Fibroblast of lung (primary cell): ENCODE results near the gene VWA2. TPM values are rescaled to one million over a fixed set of nuclear protein-coding genes. Genes with fewer than 3 reads are reported as not detected.

Experiments used
- DNase-seq, 2 donors: peaks; one replicate each; pipeline versions ENCODE4 v3.0.0 to v3.0.0-alpha.2; 2010; ENCODE audit warnings: low read depth in 2 of 2
- H2AFZ ChIP-seq: 2 replicates; pipeline ENCODE4 v1.5.1; 2012; ENCODE audit warnings: low read length, control low read depth, inconsistent platforms
- H3K27ac ChIP-seq: 2 replicates; pipeline ENCODE4 v1.5.1; 2011; ENCODE audit warnings: low read length, control low read depth; ENCODE audit not compliant: insufficient read depth
- H3K27me3 ChIP-seq: 2 replicates; pipeline ENCODE4 v1.5.1; 2011; ENCODE audit warnings: mild to moderate bottlenecking, low read length; ENCODE audit not compliant: control insufficient read depth, insufficient read depth
- H3K36me3 ChIP-seq: 2 replicates; pipeline ENCODE4 v1.5.1; 2011; ENCODE audit warnings: low read length; ENCODE audit not compliant: control insufficient read depth, insufficient read depth
- H3K4me1 ChIP-seq: 2 replicates; pipeline ENCODE4 v1.5.1; 2011; ENCODE audit warnings: low read length; ENCODE audit not compliant: control insufficient read depth, insufficient read depth; ENCODE audit errors: extremely low read depth
- H3K4me2 ChIP-seq: 2 replicates; pipeline ENCODE4 v1.5.1; 2011; ENCODE audit warnings: low read length, control low read depth; ENCODE audit not compliant: insufficient read depth; ENCODE audit errors: extremely low read depth
- H3K4me3 ChIP-seq, 4 experiments: fragments of 200-600 bp in 1 of 4; sonication (generic) in 1 of 4; replicated peaks in 1 of 4; 2 replicates each; pipeline ENCODE4 v1.5.1; 2011 to 2016; ENCODE audit warnings: low read length in 4 of 4, low read depth in 3 of 4, mild to moderate bottlenecking in 3 of 4, control low read depth in 2 of 4, inconsistent platforms in 1 of 4, mixed read lengths in 1 of 4; ENCODE audit not compliant: insufficient read depth in 1 of 4; ENCODE audit errors: control extremely low read depth in 1 of 4
- H3K79me2 ChIP-seq: 2 replicates; pipeline ENCODE4 v1.5.1; 2012; ENCODE audit warnings: mild to moderate bottlenecking, low read length, inconsistent platforms; ENCODE audit not compliant: control insufficient read depth, insufficient read depth
- H3K9ac ChIP-seq: 2 replicates; pipeline ENCODE4 v1.5.1; 2011; ENCODE audit warnings: mild to moderate bottlenecking, low read length, control low read depth; ENCODE audit not compliant: insufficient read depth
- H3K9me3 ChIP-seq: 2 replicates; pipeline ENCODE4 v1.5.1; 2012; ENCODE audit warnings: low read depth, low read length; ENCODE audit not compliant: control insufficient read depth, insufficient read depth
- H4K20me1 ChIP-seq: 2 replicates; pipeline ENCODE4 v1.5.1; 2011; ENCODE audit warnings: low read length; ENCODE audit not compliant: control insufficient read depth, insufficient read depth; ENCODE audit errors: extremely low read depth
- CTCF ChIP-seq, 2 donors: IDR thresholded peaks in 1 of 2; conservative IDR thresholded peaks in 1 of 2; 1 replicate in 1 of 2; 2 replicates in 1 of 2; pipeline ENCODE4 v1.5.1; 2011 to 2012; ENCODE audit warnings: low read length in 2 of 2, control low read depth in 1 of 2, inconsistent platforms in 1 of 2, low read depth in 1 of 2, mild to moderate bottlenecking in 1 of 2
- EZH2 ChIP-seq: IDR thresholded peaks from 2 replicates; pipeline ENCODE4 v1.5.1; 2012; ENCODE audit warnings: low read length, control low read depth, mild to moderate bottlenecking; ENCODE audit errors: missing control alignments
- polyA plus RNA-seq, 2 donors: library from polyadenylated mRNA; depleted of rRNA in 1 of 2; stranded (reverse) in 1 of 2; unstranded in 1 of 2; fragments of >200 nt; gene quantifications; 2 replicates each; pipeline ENCODE4 v1.2.1, GENCODE V29; 2011 to 2012; ENCODE audit warnings: missing spikeins in 1 of 2
- total RNA-seq: library from RNA; depleted of rRNA; stranded (reverse); fragments of >200 nt; gene quantifications from 2 replicates; pipeline ENCODE4 v1.2.1, GENCODE V29; 2014

VWA2 gene
- total and polyA plus RNA-seq, 2 donors (not counting 1 experiment from before 2014, with no cell fraction given): 0.11 to 0.17 TPM

DNA sequence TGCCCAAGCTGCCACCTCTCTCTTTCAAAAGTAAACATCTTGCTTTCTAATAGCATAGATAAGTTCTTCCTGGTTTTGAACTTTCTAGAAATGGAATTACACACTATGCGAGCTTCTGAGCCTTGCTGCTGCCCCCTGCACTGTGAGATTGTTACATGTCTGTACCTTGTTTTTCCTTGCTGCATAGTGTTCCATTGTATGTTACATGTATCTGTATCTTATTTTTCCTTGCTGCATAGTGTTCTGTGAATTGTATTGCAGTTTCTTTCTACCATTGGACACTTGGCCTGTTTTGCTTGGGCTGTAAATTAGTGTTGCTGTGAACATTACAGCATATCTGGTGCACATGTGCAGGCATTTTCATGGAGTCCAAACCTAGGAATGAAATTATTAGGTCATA lies 24.0 kb upstream of the VWA2 start:
- Histone ChIP-seq H3K4me1 (no peaks in the 10 kb centered on the region), H2AFZ (no peak overlapping the region), H3K9ac (no peak overlapping the region), H3K9me3 (no peaks in the 10 kb centered on the region), H3K27me3 (no peaks in the 10 kb centered on the region), H4K20me1 (no peaks in the 10 kb centered on the region), H3K27ac (no peak overlapping the region), H3K4me3 (no peak overlapping the region), H3K79me2 (no peaks in the 10 kb centered on the region), H3K4me2 (no peak overlapping the region), H3K36me3 (no peaks in the 10 kb centered on the region)
- no peak for DNase-seq
- TF ChIP-seq EZH2 (no peak), CTCF (conservative IDR thresholded peaks at IDR 0.05 in 1 of 2, IDR thresholded peaks at IDR 0.05 in 1 of 2; ENCODE audit: low read depth in 1 of 2, low read length in 2 of 2) (no peak)

- H2AFZ ChIP-seq: no peak overlapping the region
- H3K36me3 ChIP-seq: no peaks in the 10 kb centered on the region
- H3K27me3 ChIP-seq: no peaks in the 10 kb centered on the region
- H3K9ac ChIP-seq: no peak overlapping the region
- H3K79me2 ChIP-seq: no peaks in the 10 kb centered on the region
- no peak overlapping the region for H3K27ac ChIP-seq
- no peak for DNase-seq
- H3K4me3 ChIP-seq: no peak overlapping the region
- TF ChIP-seq EZH2 (no peak), CTCF (conservative IDR thresholded peaks at IDR 0.05 in 1 of 2, IDR thresholded peaks at IDR 0.05 in 1 of 2; ENCODE audit: low read depth in 1 of 2, low read length in 2 of 2) (no peak)
- H3K4me1 ChIP-seq: no peaks in the 10 kb centered on the region
- H4K20me1 ChIP-seq: no peaks in the 10 kb centered on the region
- H3K4me2 ChIP-seq: no peak overlapping the region
- no peaks in the 10 kb centered on the region for H3K9me3 ChIP-seq
These were observed 18.8 kb upstream of the VWA2 start for GRCh38 chr10:114220281-114220680.

- Histone ChIP-seq H2AFZ (no peak overlapping the region), H3K79me2 (no peaks in the 10 kb centered on the region), H3K27ac (no peak overlapping the region), H3K4me2 (no peak overlapping the region), H3K36me3 (no peaks in the 10 kb centered on the region), H3K27me3 (no peaks in the 10 kb centered on the region), H4K20me1 (no peaks in the 10 kb centered on the region), H3K9me3 (no peaks in the 10 kb centered on the region), H3K9ac (no peak overlapping the region), H3K4me3 (no peak overlapping the region), H3K4me1 (no peaks in the 10 kb centered on the region)
- no peak for DNase-seq
- no peak for TF ChIP-seq EZH2
- no peak for TF ChIP-seq CTCF (conservative IDR thresholded peaks at IDR 0.05 in 1 of 2, IDR thresholded peaks at IDR 0.05 in 1 of 2; ENCODE audit: low read depth in 1 of 2, low read length in 2 of 2)
These were observed 17.8 kb upstream of the VWA2 start for GRCh38 chr10:114221235-114221634.
